Mesodermal cell (in vitro differentiated cells): ENCODE data around the gene RTBDN.
A peak's percentile ranks its signal among the peaks of the same experiment; 100 is the strongest.

Source experiments
- H3K27ac ChIP-seq: 2 replicates; pipeline ENCODE4 v1.7.0; 2013; ENCODE audit warnings: mild to moderate bottlenecking, low read depth, low read length, moderate library complexity; ENCODE audit not compliant: severe bottlenecking
- H3K36me3 ChIP-seq: 2 replicates; pipeline ENCODE4 v1.7.1; 2013; ENCODE audit warnings: mild to moderate bottlenecking, low read length, moderate library complexity; ENCODE audit not compliant: control insufficient read depth, insufficient read depth
- H3K4me1 ChIP-seq: one replicate; pipeline ENCODE4 v1.7.1; 2013; ENCODE audit warnings: mild to moderate bottlenecking, low read length; ENCODE audit not compliant: insufficient read depth, control insufficient read depth, poor library complexity, severe bottlenecking
- H3K4me3 ChIP-seq: 2 replicates; pipeline ENCODE4 v1.7.0; 2013; ENCODE audit warnings: low read length, control low read depth, mild to moderate bottlenecking; ENCODE audit not compliant: insufficient read depth, poor library complexity, severe bottlenecking; ENCODE audit errors: extremely low read depth
- H3K9me3 ChIP-seq: 2 replicates; pipeline ENCODE4 v1.7.1; 2013; ENCODE audit warnings: mild to moderate bottlenecking, low read length, moderate library complexity; ENCODE audit not compliant: control insufficient read depth
- WGBS, 2 experiments: methylation state at CpG; one replicate each; pipeline ENCODE4 v1.1.5; 2013; ENCODE audit warnings: missing lambda C conversion rate in 2 of 2; ENCODE audit not compliant: insufficient coverage in 2 of 2; 5-methylcytosine and 5-hydroxymethylcytosine counted together

The RTBDN gene

DNA sequence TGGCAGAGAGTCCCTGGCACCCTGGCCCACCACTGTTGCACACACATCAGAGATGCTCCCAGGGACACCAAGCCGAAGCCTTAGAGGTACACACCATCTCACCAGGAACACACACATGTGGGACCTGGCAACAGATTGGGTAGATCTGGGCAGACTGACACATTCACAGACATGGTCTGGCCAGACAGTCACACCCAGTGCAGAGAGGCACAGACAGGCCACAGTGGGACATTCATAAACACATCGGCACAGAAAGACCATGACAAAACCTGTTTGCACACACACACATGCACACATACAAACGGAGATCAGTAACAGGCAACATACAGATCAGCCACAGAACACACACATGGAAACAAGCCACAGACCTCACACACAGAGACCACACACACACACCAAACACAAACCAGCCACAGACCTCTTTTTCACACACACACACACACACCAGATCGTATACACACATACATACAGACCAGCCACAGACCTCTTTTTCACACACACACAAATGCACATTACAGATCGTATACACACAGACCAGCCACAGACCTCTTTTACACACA is 49.4 kb downstream of the RTBDN start:
- 89 to 95% methylated on average over 5 of the region's 5 CpGs for WGBS, 2 experiments
- H3K9me3 ChIP-seq = no peaks in the 10 kb centered on the region

DNA sequence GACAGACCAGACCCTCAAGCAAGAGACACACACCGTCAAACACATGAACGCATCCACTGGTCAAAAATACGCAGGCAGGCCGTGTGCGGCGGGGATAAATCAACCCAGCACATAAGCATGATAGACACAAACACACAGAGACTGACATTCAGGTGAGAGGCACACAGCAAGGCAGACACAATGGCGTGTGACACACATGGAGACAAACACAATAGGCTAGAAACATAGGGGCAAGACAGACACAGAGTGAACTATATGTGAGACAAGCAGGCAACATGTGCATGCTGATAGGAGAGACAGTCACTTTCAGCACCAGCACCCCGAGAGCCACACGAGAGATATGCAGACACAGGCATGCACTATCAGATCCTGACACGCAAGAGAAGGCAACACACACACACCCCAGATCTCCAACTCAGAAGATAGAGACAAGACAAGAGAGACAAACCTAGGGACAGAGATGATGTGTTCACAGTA is 49.9 kb downstream of the RTBDN start:
- no peak overlapping the region for H3K4me3 ChIP-seq
- H3K9me3 ChIP-seq = no peaks in the 10 kb centered on the region
- H3K4me1 ChIP-seq = peaks cover 52% of the 10 kb centered on the region
- no peaks in the 10 kb centered on the region for H3K36me3 ChIP-seq
- peak overlapping the region; percentile 93 for H3K27ac ChIP-seq
- 94 to 98% methylated on average over 7 to 9 of the region's 10 CpGs for WGBS, 2 experiments

More for the DNA sequence above, 49.4 kb downstream of the RTBDN start:
- Histone ChIP-seq H3K36me3 (no peaks in the 10 kb centered on the region), H3K27ac (peak overlapping the region; percentile 93), H3K4me3 (no peak overlapping the region), H3K4me1 (peaks cover 49% of the 10 kb centered on the region)

DNA sequence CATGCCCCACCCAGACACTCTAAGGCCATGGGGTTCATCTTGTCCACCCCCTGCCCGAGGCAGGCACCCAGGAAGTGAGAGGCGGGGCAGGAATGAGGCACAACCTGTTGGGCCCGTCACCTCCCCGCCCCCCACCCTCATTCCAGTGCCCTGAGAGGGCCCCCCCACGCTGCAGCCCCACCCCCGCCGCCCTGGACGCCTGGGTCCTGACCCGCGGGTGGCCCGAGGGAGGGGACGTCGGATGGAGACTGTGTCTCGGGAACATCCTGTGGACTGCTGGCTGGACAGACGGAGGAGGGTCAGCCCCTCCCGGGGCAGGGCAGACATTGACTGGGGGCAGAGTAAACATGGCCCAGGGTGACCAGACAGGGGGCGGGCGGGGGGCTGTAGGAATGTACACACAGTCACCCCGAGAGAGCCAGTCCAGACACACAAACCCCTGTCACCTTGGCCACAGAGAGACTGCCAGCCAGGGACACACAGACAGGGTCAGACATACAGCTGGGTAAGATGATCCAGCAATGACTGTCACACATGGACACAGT is 50.5 kb downstream of the RTBDN start:
- H3K36me3 ChIP-seq = no peaks in the 10 kb centered on the region
- H3K4me3 ChIP-seq = no peak overlapping the region
- H3K9me3 ChIP-seq = no peaks in the 10 kb centered on the region
- peak overlapping the region; percentile 93 for H3K27ac ChIP-seq
- WGBS, 2 experiments = 40 to 63% methylated on average over 9 to 11 of the region's 19 CpGs
- peaks cover 52% of the 10 kb centered on the region for H3K4me1 ChIP-seq

DNA sequence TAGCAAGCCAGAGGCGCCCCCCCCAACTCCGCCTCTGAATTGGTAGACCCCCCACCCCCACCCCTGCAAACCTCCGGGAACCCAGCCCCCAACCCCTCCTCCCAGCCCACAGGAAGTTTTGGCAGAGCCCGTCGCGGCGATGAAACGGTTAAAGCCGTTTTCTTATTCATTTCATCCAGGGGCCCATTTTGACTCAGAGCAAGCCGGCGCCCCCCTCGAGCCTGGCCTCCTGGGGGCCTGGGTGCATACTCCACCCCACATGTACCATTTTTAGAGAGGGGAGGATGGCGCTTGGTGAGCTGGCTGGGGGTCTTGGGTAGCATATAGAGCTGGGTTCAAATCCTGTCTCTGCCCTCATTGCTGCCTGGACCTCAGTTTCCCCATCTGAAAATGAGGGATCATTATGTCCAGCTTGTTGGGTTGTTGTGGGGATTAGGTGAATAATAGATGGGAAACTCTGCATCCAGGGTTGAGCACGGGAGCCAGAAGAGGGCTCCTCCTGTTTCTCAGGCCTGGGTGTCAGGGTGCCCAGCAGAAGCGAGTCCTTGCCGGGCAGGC is 51.0 kb downstream of the RTBDN start:
- no peaks in the 10 kb centered on the region for H3K36me3 ChIP-seq
- H3K4me3 ChIP-seq = peak overlapping the region; percentile 34
- H3K9me3 ChIP-seq = no peaks in the 10 kb centered on the region
- peak overlapping the region; percentile 93 for H3K27ac ChIP-seq
- 34 to 54% methylated on average over 4 to 8 of the region's 16 CpGs for WGBS, 2 experiments
- peaks cover 52% of the 10 kb centered on the region for H3K4me1 ChIP-seq

DNA sequence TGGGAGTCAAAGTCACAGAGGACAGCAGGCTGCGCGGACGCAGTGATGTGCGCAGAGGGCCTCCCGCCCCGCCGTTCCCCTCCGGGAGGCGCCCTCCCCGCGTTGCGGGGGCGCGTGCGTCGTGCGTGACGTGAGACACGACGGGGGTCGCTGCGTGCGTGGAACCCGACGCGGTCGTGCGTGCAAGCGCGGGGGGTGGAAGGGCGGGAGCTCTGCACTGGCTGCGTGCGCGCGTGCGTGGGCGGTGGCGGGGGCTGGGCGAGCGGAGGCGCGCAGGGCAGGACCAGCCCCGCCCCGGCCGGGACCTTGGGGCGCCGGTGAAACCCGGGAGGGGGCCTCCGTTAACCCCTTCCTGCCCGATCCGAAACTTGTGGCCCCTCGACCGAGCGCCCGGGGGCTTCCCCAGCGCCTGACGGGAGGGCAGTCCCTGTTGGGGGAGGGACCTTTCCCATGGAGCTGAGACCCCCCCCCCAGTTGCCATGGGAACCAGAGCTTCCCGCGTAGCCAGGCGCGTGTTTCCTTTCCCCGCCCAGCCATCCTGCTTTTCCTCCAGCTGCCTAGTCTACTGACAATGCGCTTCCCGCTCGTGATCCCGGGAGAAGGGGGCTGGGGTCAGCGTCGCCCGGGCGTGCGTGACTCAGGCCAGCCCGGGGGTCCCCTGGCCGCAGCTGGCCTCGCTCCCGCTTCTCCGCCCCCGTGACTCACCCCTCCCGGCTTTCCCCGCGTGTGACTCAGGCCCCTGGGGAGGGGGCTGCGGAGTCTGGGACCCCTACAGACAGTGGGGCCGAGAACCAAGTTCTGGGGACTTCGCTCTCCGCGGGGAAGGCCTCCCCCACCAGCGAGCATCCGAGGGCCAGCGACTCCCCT is 51.7 kb downstream of the RTBDN start:
- Histone ChIP-seq H3K4me3 (peak overlapping the region; percentile 34), H3K36me3 (no peaks in the 10 kb centered on the region), H3K9me3 (no peaks in the 10 kb centered on the region), H3K4me1 (peaks cover 49% of the 10 kb centered on the region), H3K27ac (peak overlapping the region; percentile 93)
- 3 to 4% methylated on average over 59 to 60 of the region's 88 CpGs for WGBS, 2 experiments

DNA sequence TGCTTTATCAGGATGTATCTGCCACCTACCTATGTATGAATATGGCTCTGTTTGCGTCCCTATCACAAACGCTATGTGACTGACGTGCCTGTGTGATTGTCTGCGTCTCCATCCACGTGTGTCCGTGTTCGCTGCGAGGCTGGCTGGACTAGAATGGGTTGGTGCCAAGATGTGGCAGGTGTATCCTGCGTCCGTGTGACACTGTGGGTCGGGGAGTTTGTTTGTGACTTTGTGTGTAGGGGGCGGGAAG is 52.3 kb downstream of the RTBDN start:
- Histone ChIP-seq H3K27ac (peak overlapping the region; percentile 93), H3K36me3 (no peaks in the 10 kb centered on the region), H3K4me3 (peak overlapping the region; percentile 34), H3K4me1 (peaks cover 52% of the 10 kb centered on the region), H3K9me3 (no peaks in the 10 kb centered on the region)
- WGBS, 2 experiments = 65 to 86% methylated on average over 8 to 12 of the region's 12 CpGs

DNA sequence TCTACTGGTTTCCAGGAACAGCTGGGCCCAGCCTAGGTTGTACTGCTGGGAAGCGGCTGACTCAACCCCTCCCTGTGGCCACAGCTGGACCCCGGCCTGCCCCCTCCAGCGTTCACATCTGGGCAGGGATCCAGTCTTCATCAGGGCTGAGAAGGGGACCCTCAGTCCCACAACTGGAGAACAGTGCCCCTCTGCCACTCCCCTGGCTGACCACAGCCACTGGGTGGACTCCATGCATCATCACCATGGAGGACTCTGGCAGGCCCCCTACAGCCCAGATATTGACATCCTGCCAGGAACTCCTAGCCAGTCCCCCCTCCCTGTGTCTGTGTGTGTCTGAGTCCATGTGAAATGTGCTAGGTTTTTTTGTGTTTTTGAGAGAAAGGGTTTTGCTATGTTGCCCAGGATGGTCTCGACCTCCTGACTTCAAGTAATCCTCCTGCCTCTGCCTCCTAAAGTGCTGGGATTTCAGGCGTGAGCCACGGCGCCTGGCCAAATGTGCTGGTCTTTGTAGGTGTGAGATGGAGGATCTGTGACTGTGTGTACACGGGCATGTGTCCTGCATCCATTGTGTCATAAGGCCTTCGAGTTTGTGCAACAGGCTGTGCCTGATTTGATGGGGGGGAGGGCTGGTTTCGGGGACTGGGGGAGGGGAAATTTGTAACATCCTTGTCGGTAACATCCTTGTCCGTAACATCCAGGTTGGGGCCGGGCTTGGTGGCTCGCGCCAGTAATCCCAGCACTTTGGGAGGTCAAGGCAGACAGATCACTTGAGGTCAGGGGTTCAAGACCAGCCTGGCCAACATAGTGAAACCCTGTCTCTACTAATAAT is 55.0 kb downstream of the RTBDN start:
- 78% methylated on average over 10 to 15 of the region's 15 CpGs for WGBS, 2 experiments
- peak overlapping the region; percentile 88 for H3K27ac ChIP-seq
- no peaks in the 10 kb centered on the region for H3K9me3 ChIP-seq
- no peak overlapping the region for H3K4me3 ChIP-seq
- H3K36me3 ChIP-seq = peaks cover 3% of the 10 kb centered on the region
- H3K4me1 ChIP-seq = peaks cover 31% of the 10 kb centered on the region

DNA sequence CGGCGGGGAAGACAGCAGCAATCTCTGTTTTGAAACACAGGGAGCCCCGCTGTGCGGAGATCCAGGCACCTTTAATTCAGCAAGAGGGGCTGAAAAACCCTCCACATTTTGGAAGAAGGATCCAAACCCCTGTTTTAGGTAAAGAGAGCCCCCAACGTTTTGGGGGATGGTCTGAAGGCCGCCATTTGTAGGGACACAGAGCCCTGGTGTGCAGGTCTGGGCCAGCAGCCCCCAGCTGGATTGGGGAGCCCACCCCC is 55.5 kb downstream of the RTBDN start:
- Histone ChIP-seq H3K27ac (peak overlapping the region; percentile 88), H3K9me3 (no peaks in the 10 kb centered on the region), H3K4me1 (peaks cover 26% of the 10 kb centered on the region), H3K36me3 (peaks cover 7% of the 10 kb centered on the region), H3K4me3 (peak overlapping the region; percentile 57)
- WGBS, 2 experiments = 24 to 32% methylated on average over 6 of the region's 6 CpGs

DNA sequence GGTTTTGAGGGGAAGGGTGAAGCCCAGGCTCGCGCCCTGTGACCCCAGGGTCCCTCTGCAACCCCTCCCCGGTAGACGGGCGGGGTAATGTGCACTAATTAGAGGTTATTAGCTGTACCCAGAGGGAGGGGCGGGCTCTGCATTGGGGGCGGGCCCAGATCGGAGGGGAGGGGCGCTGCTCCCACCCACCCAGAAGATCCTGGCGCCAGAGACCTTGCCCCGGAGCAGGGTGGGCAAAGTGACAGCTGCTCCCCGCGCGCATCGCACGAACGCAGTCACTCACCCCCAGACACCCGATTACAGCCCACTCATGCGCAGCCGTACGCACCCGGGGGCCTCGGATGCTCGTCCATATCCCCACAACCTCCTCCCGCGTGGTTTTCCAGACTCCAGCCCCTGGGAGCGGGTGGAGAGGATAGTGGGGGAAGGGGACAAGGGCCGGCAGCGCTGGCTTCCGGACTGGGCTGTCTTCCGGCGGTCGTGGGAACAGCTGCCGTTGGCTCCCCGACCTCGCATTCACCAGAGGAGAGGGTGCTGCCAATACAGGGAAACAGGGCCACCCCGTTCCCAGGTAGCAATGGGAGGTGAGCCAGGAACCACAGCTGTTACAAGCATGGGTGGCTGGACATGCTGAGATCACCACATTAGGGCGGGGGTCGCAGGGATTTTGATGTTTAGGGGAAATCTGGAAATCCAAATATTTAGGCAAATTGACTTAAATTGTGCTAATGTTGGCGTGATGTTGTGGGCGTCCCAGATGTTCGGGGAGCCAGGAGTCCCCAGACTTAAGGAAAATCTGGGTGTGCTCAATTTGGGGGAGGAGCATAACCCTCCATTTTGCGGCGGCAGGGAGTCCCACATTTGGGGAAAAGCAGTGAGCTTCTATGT is 56.1 kb downstream of the RTBDN start:
- peak overlapping the region; percentile 88 for H3K27ac ChIP-seq
- H3K4me1 ChIP-seq = peaks cover 24% of the 10 kb centered on the region
- 4 to 6% methylated on average over 29 to 32 of the region's 44 CpGs for WGBS, 2 experiments
- no peaks in the 10 kb centered on the region for H3K9me3 ChIP-seq
- peaks cover 7% of the 10 kb centered on the region for H3K36me3 ChIP-seq
- peak overlapping the region; percentile 57 for H3K4me3 ChIP-seq
